T-helper 2 cell (primary cell): ENCODE results near the gene TFF2.
A peak's percentile ranks its signal among the peaks of the same experiment; 100 is the strongest.

ENCODE experiments used
- DNase-seq, 5 experiments: peaks; one replicate each; pipeline versions ENCODE4 v3.0.0 to v3.0.0-alpha.2; 2012 to 2022

TFF2 gene

GRCh38 chr21:42304556-42305454 lies 46.0 kb downstream of the TFF2 start:
- no peak for DNase-seq

- DNase-seq: no peak
Observed at GRCh38 chr21:42303443-42303842, 47.4 kb downstream of the TFF2 start.

DNA sequence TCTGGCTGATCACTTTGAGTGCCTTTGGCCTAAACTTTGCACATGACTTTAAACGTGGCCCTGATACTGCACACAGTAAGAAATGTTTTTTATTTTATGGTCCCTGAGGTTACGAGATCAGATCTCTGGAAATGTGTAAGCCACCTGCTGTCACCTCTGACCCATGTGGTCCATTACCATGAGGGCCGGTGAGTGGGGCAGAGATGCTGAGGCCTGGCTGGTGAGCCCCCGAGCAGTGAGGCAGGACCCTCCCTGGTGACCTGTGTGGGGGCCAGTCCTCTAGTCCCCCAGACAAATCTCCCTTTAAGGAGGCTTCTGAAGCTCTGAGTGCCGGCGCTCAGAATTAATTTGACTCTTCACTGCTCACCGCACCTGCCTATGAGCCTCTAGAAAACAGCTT lies 48.0 kb downstream of the TFF2 start:
- DNase-seq: no peak

GRCh38 chr21:42302076-42302650 lies 48.6 kb downstream of the TFF2 start:
- no peak for DNase-seq

DNA sequence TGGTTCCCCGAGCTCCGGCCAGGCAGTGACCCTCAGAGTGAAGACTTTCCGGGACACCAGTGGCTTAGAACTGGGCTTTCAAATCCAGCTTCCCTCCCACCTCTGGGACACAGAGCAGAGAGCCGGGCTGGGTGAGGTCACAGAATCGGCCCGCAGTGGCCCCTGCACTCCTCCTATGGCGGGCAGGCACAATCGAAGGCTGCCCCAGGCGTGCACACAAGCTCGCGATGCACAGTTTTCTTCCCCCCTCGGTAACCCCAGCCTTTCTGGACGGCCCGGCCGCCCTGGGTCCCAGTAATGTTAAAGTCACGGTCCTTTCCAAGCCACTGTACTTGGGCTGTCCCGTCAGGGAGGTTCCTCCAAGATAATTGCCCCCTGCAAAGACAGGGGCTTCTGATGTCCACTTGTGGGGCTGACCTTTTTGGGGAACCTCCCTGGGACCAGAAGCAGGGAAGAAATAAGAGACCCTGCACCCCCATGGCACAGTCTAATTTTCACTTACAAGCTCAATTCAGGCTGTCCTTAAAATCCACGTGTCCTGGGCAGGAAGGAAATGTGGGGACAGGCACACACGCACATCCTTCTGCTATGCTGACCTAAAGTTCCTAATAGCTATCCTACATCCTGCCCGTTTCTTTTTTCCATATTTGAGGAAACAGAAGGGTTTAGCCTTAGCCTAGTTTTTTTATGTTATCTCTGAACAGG lies 49.3 kb downstream of the TFF2 start:
- no peak for DNase-seq

GRCh38 chr21:42300956-42301355 lies 49.8 kb downstream of the TFF2 start:
- no peak for DNase-seq

- no peak for DNase-seq
Observed at GRCh38 chr21:42300045-42300583, 50.7 kb downstream of the TFF2 start.

DNA sequence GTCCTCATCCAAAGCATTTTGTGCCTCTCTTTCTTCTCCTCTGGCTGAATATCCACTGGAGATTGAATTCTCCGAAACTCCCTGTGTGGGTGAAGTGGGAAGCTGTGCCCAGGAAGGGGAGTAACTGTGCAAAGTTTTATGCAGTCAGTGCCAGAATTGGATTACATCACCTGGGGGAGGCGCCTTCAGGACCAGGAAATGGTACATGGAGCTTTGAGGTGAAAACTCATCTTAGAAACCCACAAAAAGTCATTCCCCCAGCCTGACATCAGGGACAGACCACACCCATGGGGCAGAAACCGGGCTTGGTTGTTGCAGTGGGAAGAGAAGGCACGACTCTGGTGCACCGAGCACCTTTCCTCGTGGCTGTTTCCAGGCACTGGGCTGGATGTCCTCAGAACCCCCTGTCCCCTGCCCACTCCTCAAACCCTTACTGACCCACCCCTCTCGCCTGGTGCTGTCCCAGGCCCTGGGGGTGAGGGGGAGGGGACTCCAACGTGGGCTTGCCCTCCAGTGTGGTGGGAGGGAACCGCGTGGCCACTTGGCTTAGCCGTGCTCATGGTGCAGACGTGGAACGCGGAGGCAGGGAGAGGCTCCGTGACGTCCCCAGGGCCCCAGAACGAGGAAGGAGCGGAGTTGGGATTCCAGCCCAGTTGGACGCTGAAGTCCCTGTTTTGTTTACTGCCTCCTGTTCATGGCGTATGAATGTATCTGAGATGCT lies 51.3 kb downstream of the TFF2 start:
- DNase-seq: peak in 1 of 5 experiments; percentile 43

- DNase-seq: no peak
Observed at GRCh38 chr21:42298657-42299056, 52.1 kb downstream of the TFF2 start.

- no peak for DNase-seq
Observed at GRCh38 chr21:42298237-42298636, 52.6 kb downstream of the TFF2 start.

DNA sequence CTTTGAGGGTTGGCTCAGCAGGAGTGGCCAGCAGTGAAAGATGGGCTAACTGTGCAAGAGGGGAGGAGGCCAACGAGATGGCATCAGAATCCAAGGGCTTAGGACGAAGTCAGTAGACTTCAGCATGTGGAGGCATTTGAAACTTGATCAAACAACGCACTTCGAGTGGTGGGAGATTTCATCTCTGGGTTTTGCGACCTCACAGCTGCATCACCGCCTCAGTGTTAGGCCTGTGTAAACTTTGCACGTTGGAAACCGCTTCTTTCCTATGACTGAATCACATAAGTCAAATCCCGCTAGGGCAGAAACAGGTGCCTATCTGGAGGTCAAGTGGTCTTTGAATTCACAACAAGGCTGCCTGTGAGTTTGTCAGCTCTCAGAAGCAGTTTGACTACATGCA lies 53.4 kb downstream of the TFF2 start:
- DNase-seq: no peak

- no peak for DNase-seq
Observed at GRCh38 chr21:42296501-42296900, 54.3 kb downstream of the TFF2 start.
